Heart left ventricle (tissue), 13 donors: ENCODE results near the gene USP6NL.

Experiments
- POLR2A ChIP-seq, 2 donors: fragments of 450-650 bp; IDR thresholded peaks; one replicate each; pipeline ENCODE4 v1.6.1; 2017; ENCODE audit warnings: antibody characterized with exemption in 2 of 2, mild to moderate bottlenecking in 2 of 2, moderate library complexity in 2 of 2
- TF ChIP-seq, protein P1 (sequence below), 12 donors: fragments of 200-600 bp; sonication (generic) in 4 of 12; IDR thresholded peaks; one replicate each; pipeline versions ENCODE4 v1.5.0 to v1.8.0; 2018 to 2022; ENCODE audit warnings: antibody characterized with exemption in 12 of 12, mild to moderate bottlenecking in 5 of 12
- donor health status: ischemic (EF 13 %, LVEDD 7.1; RV severe dilation, severe dysfunction).
- donor health status: DM: no; HTN: yes; CAD: no.
- donor health status: DM: no; HTN: no; CAD: no.
- donor health status: ischemic (EF 25% LVEDD 6.9; RV normal size, moderate dysfunction).
- donor health status: ischemic (EF 25% LVEDD 5.7; RV mildly dilated, moderate dysfunction).
- donor health status: ischemic (EF 35%, LVEDD 5.7; RV mildly dilated, moderate dysfunction).
- donor health status: nonischemic (EF 11% LVEDD 7.7; RV severe dilation, severe dysfunction).
- donor health status: DM: yes; HTN: yes; CAD: no.
- donor health status: PGD.
- donor health status: ischemic (EF 29% LVEDD 5.4; RV normal size, mild dysfunction).
- donor health status: nonischemic (EF 23%, LVEDD 6.1; RV moderate dilation, normal function).

- TF ChIP-seq, protein P1, sequence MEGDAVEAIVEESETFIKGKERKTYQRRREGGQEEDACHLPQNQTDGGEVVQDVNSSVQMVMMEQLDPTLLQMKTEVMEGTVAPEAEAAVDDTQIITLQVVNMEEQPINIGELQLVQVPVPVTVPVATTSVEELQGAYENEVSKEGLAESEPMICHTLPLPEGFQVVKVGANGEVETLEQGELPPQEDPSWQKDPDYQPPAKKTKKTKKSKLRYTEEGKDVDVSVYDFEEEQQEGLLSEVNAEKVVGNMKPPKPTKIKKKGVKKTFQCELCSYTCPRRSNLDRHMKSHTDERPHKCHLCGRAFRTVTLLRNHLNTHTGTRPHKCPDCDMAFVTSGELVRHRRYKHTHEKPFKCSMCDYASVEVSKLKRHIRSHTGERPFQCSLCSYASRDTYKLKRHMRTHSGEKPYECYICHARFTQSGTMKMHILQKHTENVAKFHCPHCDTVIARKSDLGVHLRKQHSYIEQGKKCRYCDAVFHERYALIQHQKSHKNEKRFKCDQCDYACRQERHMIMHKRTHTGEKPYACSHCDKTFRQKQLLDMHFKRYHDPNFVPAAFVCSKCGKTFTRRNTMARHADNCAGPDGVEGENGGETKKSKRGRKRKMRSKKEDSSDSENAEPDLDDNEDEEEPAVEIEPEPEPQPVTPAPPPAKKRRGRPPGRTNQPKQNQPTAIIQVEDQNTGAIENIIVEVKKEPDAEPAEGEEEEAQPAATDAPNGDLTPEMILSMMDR (IDR thresholded peaks at IDR 0.05), result no peak
- no peak for TF ChIP-seq POLR2A (IDR thresholded peaks at IDR 0.05)
Observed at GRCh38 chr10:11576092-11576809, 35.2 kb downstream of the USP6NL start.
